HG03060 (cell line): ENCODE results near the gene ADAMTS14.

Experiments used
- ATAC-seq: cut with Tn5 transposase; IDR thresholded peaks from one replicate; pipeline ENCODE4 v1.9.1; 2021; ENCODE audit warnings: low read depth, moderate number of reproducible peaks; ENCODE audit not compliant: unreplicated experiment

The ADAMTS14 gene

DNA sequence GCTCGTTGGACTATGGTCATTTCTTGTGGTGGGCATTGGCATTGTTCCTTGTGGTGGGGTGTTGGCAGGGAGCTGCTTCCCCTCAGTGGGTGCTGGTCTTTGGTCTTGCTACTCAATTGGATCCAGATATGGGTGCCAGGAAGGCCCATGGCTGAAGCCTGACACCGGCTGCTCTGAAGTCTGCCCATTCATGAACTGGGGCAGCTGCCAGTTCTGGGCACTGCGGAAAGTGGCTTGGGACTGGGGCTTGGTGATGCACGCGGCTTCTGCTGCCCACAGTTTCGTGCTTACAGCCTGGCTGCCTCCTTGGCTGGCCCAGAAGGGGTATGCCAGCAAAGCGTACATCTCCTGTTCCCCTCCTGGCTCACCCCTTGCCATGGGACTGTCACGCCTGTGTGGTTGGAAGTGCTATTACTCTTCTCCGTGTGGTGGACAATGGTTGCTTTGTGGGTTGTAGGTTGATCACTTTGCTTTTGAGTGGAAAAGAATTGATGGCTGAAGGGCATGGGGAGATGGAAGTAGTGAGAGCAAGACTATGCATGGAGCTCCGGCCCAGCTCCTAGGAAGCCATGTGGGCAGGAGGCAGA is 54.7 kb downstream of the ADAMTS14 start:
- ATAC-seq = no peak

DNA sequence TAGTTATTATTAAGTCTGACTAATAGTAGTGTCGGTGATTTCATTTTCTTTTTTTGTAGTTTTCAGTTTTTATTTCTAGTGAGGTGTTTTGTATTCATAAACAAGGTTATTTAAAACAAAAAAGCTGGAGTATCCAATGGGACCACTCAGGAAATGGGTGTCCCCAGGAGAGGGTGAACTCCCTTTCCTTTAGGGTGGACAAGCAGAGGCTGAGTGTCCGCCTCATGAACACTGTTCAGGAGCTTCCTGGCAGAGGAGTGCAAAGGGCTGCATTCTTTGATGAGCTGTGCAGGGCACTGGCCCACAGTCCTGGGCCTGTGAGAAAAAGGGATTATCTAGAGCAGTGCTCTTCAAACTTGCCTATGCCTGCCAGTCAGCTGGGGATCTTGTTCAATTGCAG is 56.0 kb downstream of the ADAMTS14 start:
- ATAC-seq = no peak

- ATAC-seq = no peak
These were observed 57.6 kb downstream of the ADAMTS14 start for GRCh38 chr10:70729763-70730357.

DNA sequence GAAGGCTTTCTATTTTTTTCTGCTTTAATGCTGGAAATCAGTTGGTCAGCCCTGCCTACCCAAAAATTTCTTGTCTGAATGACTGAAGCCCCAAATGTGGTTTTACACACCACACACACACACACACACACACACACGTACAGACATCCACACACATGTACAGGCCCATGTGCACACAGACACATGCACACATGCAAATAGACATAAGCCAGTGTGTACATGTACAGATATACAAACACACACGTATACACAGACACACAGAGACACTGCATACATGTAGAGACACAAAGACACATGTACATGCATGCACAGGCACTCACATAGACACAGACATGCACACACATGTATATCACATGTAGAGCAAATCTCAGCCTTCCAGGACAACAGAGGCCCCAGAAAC is 58.6 kb downstream of the ADAMTS14 start:
- no peak for ATAC-seq

- no peak for ATAC-seq
These were observed 60.3 kb downstream of the ADAMTS14 start for GRCh38 chr10:70732569-70732968.

GRCh38 chr10:70733051-70733450 is 60.7 kb downstream of the ADAMTS14 start:
- no peak for ATAC-seq

- ATAC-seq = no peak
These were observed 62.9 kb downstream of the ADAMTS14 start for GRCh38 chr10:70735161-70735560.

GRCh38 chr10:70736525-70736924 is 64.2 kb downstream of the ADAMTS14 start:
- ATAC-seq = no peak

DNA sequence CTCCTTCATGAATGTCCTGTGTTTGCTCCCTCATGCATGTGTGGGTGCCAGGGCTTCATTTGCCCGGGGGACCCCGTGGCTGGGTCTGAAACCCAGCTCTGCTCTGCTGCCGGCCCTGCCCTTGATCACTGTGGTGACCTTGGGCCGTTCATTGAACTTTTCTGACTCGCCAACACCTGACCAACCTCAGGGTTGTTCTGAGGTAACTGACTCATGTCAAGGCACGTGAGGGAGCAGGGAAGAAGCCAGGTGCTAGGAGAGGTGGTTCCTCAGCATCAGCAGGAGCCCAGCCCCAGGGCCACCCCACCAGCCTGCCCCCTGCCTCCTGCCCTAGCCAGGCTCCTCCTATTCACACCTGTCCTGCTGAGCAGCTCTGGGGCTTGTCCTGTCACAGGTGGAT is 64.9 kb downstream of the ADAMTS14 start:
- no peak for ATAC-seq

DNA sequence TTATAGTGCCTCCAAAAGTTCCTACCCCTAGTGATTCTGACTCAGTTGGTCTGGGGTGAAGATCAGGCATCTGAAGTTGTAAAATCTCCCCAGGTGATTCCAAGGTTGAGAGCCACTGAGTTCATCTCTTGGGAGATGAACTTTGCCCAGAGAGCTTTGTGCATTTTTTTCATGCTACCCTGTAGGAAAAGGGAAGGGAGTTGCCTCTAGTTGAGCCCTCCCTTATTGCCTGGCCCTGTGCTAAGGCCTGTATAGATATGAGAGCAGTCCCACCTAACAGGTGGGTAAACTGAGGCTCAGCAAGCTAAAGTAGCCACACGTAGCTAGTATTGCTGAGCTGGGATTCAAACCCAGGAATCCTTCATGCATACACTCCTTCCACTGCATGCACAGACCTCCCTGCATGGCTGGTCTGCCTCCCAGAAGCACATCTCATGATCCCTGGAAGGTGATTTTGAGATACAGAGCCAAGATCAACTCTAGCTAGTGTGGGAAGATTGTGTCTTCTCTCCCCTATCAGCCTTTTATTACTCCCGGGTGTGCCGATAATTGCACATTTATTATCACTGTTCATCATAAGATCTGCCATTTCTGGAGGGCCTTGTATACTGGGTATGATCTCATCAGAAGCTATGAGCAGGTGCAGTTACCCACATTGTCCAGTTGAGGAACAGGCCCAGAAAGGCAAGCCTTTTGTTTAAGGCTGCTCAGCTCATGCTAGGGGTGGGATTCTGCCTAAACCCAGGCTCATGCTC is 65.9 kb downstream of the ADAMTS14 start:
- ATAC-seq = no peak

DNA sequence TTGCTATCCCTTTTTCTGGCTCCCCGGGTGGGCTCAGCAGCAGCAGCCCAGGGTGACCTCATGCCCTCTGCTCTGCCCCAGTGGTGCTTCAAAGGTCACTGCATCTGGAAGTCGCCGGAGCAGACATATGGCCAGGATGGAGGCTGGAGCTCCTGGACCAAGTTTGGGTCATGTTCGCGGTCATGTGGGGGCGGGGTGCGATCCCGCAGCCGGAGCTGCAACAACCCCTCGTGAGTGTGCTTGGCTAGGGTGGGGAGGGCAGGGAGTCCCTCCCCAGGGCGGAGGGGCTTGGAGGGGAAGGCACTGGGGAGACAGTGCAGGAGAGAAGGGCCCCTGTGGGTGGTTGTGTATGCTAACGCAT is 66.4 kb downstream of the ADAMTS14 start:
- ATAC-seq = no peak

GRCh38 chr10:70740406-70741288 is 68.3 kb downstream of the ADAMTS14 start:
- ATAC-seq = no peak

DNA sequence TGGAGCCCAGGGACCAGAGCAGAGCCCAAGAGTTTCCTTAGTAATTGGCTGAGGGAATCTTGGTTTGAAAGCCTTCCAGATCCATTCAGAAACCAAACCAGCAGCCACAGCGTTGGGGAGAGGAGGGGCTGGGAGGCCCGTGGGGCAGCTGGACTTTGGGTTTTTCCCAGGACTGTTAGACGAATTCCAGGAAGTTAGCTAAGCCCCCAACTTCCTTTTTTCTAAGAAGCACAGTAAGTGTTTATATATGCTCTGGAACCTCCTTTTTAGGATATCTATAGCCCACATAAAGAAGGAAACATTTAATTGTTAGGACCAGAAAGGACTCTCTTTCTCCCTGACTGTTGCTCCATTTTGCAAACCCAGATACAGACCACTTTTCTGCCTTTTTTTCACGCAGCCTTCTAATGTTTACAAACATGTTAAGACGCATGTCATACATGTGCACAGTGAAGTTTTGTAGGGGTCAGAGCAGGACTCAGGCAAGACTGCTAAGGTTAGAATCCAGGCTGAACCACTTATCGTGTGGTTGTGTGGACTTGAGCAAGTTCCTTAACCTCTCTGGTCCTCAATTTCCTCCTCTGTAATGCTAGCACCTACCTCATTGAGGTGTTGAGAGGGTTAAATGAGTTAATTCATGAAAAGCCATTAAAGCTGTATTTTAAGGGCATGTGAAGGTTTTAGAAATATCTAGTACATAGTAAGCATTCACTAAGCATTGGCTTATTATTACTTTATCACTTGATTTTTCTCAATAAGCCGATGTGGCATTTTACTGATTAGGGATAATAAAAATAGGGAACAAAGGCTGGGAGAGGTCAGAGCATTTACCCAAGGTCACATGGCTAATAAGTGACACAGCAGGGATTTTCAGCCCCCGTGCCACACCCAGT is 70.5 kb downstream of the ADAMTS14 start:
- ATAC-seq = no peak

DNA sequence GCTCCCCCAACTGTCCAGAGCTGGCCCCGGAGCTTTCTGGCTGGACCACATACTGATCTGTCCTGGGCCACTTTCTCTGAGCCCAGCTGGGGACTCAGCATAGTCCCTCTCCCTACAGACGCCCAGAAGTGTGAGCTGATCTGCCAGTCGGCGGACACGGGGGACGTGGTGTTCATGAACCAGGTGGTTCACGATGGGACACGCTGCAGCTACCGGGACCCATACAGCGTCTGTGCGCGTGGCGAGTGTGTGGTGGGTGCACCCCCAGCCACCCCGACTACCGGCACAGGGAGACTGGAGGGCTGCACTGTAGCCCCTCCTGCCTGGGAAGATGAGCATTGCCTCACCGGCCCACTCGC is 71.1 kb downstream of the ADAMTS14 start:
- no peak for ATAC-seq

DNA sequence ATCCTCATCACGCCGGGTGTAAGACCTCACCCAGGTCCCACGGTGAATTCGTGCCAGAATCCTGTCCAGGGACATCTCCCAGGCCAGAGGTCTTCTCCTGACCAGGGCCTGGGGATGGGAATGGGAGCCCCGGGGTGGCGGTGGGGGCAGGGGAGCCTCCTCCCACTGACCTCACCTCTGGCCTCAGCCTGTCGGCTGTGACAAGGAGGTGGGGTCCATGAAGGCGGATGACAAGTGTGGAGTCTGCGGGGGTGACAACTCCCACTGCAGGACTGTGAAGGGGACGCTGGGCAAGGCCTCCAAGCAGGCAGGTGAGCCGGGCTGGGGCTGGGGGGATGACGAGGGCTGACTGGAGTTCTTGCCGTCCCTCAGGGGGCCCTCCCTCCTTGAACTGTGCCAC is 71.6 kb downstream of the ADAMTS14 start:
- ATAC-seq = no peak

DNA sequence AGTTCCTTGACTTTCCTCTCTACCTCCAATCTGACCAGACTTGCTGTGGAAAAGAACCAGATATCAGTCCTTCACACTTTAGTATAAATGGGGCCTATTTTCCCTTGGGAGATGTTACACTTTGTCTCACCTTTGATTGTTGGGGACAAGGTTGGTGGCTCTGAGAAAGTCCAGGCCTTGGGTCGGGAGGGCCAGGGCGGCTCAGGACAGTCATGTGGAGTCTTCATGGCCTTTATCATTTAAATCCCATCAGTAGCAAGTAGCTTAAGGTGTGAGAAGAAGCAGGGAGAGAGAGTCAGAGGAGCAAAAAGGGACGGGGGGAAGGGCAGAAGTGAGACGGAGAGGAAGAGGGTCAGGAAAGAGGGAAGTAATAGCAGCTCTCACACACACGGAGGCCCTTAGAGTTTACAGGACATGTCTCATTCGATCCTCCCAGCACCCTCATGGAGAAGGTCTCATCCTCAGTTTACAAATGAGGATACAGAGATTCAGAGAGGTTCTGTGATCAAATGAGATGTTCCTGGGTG is 72.4 kb downstream of the ADAMTS14 start:
- no peak for ATAC-seq

GRCh38 chr10:70745555-70745954 is 73.2 kb downstream of the ADAMTS14 start:
- ATAC-seq = no peak

- no peak for ATAC-seq
These were observed 75.1 kb downstream of the ADAMTS14 start for GRCh38 chr10:70747192-70747965.

DNA sequence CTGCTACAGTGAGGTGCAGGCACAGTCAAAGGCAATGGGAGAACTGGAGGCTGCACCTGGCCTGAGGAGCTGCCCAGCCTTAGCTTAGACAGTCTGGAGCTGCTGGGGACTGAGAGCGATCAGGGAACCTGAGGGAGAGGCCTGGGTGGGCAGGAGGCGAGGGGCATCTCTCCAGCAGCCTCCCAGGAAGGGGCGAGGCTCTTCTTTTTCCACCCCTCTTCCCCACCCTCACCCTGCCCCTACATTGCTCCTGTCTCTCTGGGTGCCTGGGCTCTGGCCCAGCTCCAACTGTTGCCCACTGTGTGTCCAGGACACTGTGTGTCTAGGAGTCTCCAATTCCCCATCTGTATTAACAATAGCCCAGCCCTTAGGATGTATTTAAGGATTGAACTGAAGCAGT is 76.0 kb downstream of the ADAMTS14 start:
- no peak for ATAC-seq
